ENCODE data around the gene FDXR. TPM values are rescaled to one million over a fixed set of nuclear protein-coding genes. Genes with fewer than 3 reads are reported as not detected.

FDXR gene
- polyA plus RNA-seq, 1 donor from 2014 or later = 14.4 TPM

GRCh38 chr17:74861662-74862107, 11.1 kb downstream of the FDXR start:
- Histone ChIP-seq H3K27me3 (ENCODE audit: insufficient read depth, low read depth, low read length) (peaks cover 56% of the 10 kb centered on the region), H3K79me2 (replicated peaks; ENCODE audit: insufficient read depth, low read length) (no peaks in the 10 kb centered on the region), H3F3A (ENCODE audit: insufficient read depth, low read length, poor library complexity, severe bottlenecking) (no peaks in the 10 kb centered on the region), H2AFZ (ENCODE audit: low read depth, low read length) (no peak overlapping the region), H3K9me2 (ENCODE audit: insufficient read depth, low read length) (no peaks in the 10 kb centered on the region), H3K9me3 (ENCODE audit: low read length) (no peaks in the 10 kb centered on the region), H3K4me3 (ENCODE audit: low read length) (no peak overlapping the region), H3K36me3 (ENCODE audit: insufficient read depth, low read length) (no peaks in the 10 kb centered on the region), H3K9ac (ENCODE audit: low read length) (no peak overlapping the region), H3K27ac (ENCODE audit: low read length) (no peak overlapping the region), H3K4me2 (ENCODE audit: low read length) (no peak overlapping the region), H4K20me1 (ENCODE audit: insufficient read depth) (no peaks in the 10 kb centered on the region)
- no peak for TF ChIP-seq SMC3 (conservative IDR thresholded peaks at IDR 0.05; ENCODE audit: poor library complexity)
- no peak for TF ChIP-seq RAD21 (conservative IDR thresholded peaks at IDR 0.05)
- TF ChIP-seq, protein P1, sequence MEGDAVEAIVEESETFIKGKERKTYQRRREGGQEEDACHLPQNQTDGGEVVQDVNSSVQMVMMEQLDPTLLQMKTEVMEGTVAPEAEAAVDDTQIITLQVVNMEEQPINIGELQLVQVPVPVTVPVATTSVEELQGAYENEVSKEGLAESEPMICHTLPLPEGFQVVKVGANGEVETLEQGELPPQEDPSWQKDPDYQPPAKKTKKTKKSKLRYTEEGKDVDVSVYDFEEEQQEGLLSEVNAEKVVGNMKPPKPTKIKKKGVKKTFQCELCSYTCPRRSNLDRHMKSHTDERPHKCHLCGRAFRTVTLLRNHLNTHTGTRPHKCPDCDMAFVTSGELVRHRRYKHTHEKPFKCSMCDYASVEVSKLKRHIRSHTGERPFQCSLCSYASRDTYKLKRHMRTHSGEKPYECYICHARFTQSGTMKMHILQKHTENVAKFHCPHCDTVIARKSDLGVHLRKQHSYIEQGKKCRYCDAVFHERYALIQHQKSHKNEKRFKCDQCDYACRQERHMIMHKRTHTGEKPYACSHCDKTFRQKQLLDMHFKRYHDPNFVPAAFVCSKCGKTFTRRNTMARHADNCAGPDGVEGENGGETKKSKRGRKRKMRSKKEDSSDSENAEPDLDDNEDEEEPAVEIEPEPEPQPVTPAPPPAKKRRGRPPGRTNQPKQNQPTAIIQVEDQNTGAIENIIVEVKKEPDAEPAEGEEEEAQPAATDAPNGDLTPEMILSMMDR (IDR thresholded peaks at IDR 0.05; ENCODE audit: poor library complexity, severe bottlenecking) = no peak
- TF ChIP-seq, protein P2, sequence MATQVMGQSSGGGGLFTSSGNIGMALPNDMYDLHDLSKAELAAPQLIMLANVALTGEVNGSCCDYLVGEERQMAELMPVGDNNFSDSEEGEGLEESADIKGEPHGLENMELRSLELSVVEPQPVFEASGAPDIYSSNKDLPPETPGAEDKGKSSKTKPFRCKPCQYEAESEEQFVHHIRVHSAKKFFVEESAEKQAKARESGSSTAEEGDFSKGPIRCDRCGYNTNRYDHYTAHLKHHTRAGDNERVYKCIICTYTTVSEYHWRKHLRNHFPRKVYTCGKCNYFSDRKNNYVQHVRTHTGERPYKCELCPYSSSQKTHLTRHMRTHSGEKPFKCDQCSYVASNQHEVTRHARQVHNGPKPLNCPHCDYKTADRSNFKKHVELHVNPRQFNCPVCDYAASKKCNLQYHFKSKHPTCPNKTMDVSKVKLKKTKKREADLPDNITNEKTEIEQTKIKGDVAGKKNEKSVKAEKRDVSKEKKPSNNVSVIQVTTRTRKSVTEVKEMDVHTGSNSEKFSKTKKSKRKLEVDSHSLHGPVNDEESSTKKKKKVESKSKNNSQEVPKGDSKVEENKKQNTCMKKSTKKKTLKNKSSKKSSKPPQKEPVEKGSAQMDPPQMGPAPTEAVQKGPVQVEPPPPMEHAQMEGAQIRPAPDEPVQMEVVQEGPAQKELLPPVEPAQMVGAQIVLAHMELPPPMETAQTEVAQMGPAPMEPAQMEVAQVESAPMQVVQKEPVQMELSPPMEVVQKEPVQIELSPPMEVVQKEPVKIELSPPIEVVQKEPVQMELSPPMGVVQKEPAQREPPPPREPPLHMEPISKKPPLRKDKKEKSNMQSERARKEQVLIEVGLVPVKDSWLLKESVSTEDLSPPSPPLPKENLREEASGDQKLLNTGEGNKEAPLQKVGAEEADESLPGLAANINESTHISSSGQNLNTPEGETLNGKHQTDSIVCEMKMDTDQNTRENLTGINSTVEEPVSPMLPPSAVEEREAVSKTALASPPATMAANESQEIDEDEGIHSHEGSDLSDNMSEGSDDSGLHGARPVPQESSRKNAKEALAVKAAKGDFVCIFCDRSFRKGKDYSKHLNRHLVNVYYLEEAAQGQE (IDR thresholded peaks at IDR 0.05; ENCODE audit: borderline replicate concordance) = no peak
- TF ChIP-seq EZH2 (IDR thresholded peaks at IDR 0.05; ENCODE audit: borderline replicate concordance, insufficient read depth, low read length, poor library complexity, severe bottlenecking) = no peak
- no peak for TF ChIP-seq MXI1 (conservative IDR thresholded peaks at IDR 0.05; ENCODE audit: poor library complexity, severe bottlenecking)

GRCh38 chr17:74860872-74861661, 11.7 kb downstream of the FDXR start:
- H3F3A ChIP-seq (ENCODE audit: insufficient read depth, low read length, poor library complexity, severe bottlenecking) = no peaks in the 10 kb centered on the region
- no peak overlapping the region for H3K27ac ChIP-seq (ENCODE audit: low read length)
- no peaks in the 10 kb centered on the region for H3K9me3 ChIP-seq (ENCODE audit: low read length)
- no peaks in the 10 kb centered on the region for H4K20me1 ChIP-seq (ENCODE audit: insufficient read depth)
- no peaks in the 10 kb centered on the region for H3K9me2 ChIP-seq (ENCODE audit: insufficient read depth, low read length)
- no peaks in the 10 kb centered on the region for H3K36me3 ChIP-seq (ENCODE audit: insufficient read depth, low read length)
- H3K79me2 ChIP-seq (replicated peaks; ENCODE audit: insufficient read depth, low read length) = no peaks in the 10 kb centered on the region
- H3K4me2 ChIP-seq (ENCODE audit: low read length) = no peak overlapping the region
- TF ChIP-seq RAD21 (conservative IDR thresholded peaks at IDR 0.05) (no peak), MXI1 (conservative IDR thresholded peaks at IDR 0.05; ENCODE audit: poor library complexity, severe bottlenecking) (no peak), EZH2 (IDR thresholded peaks at IDR 0.05; ENCODE audit: borderline replicate concordance, insufficient read depth, low read length, poor library complexity, severe bottlenecking) (peak; percentile 80)
- H3K4me3 ChIP-seq (ENCODE audit: low read length) = peak overlapping the region; percentile 52
- no peak overlapping the region for H2AFZ ChIP-seq (ENCODE audit: low read depth, low read length)
- peaks cover 61% of the 10 kb centered on the region for H3K27me3 ChIP-seq (ENCODE audit: insufficient read depth, low read depth, low read length)
- H3K9ac ChIP-seq (ENCODE audit: low read length) = no peak overlapping the region

All from neural cell (in vitro differentiated cells).